KMS-11 (cell line): ENCODE data around the gene PRKCE.

Experiments used
- H2AFZ ChIP-seq: fragments of 200-600 bp; sonication (generic); 2 replicates; pipeline ENCODE4 v1.6.1; 2016; ENCODE audit warnings: antibody characterized with exemption, mixed run types, low read depth
- H3K27ac ChIP-seq: fragments of 200-600 bp; sonication (generic); 2 replicates; pipeline ENCODE4 v1.6.1; 2016; ENCODE audit warnings: mild to moderate bottlenecking, mixed run types
- H3K27me3 ChIP-seq: fragments of 200-600 bp; sonication (generic); 2 replicates; pipeline ENCODE4 v1.6.1; 2017; ENCODE audit warnings: mild to moderate bottlenecking, low read depth, mixed run types, moderate library complexity; ENCODE audit not compliant: insufficient read depth
- H3K36me3 ChIP-seq: fragments of 200-600 bp; sonication (generic); 2 replicates; pipeline ENCODE4 v1.6.1; 2017; ENCODE audit warnings: mild to moderate bottlenecking, mixed run types; ENCODE audit not compliant: insufficient read depth
- H3K4me1 ChIP-seq: fragments of 200-600 bp; sonication (generic); 2 replicates; pipeline ENCODE4 v1.6.1; 2016; ENCODE audit warnings: mild to moderate bottlenecking, low read depth, mixed run types; ENCODE audit not compliant: poor library complexity, severe bottlenecking
- H3K4me2 ChIP-seq: fragments of 200-600 bp; sonication (generic); 2 replicates; pipeline ENCODE4 v1.7.0; 2016; ENCODE audit warnings: mild to moderate bottlenecking, mixed run types
- H3K4me3 ChIP-seq: fragments of 200-600 bp; sonication (generic); IDR thresholded peaks from 2 replicates; pipeline ENCODE4 v1.6.1; 2017; ENCODE audit warnings: low read depth, low read length, mixed read lengths; ENCODE audit not compliant: insufficient read depth
- H3K79me2 ChIP-seq: fragments of 200-600 bp; sonication (generic); 2 replicates; pipeline ENCODE4 v1.6.1; 2016; ENCODE audit warnings: low read depth, mixed run types; ENCODE audit not compliant: insufficient read depth
- H3K9ac ChIP-seq: fragments of 200-600 bp; sonication (generic); 2 replicates; pipeline ENCODE4 v1.6.1; 2016; ENCODE audit warnings: mild to moderate bottlenecking, mixed run types
- H4K20me1 ChIP-seq: fragments of 200-600 bp; sonication (generic); 2 replicates; pipeline ENCODE4 v1.6.1; 2016; ENCODE audit warnings: mild to moderate bottlenecking, mixed run types; ENCODE audit not compliant: insufficient read depth
- TF ChIP-seq, protein P1 (sequence below): fragments of 200-600 bp; sonication (generic); conservative IDR thresholded peaks from 2 replicates; pipeline ENCODE4 v1.6.1; 2017; ENCODE audit warnings: low read depth, mild to moderate bottlenecking, antibody characterized with exemption, low read length, moderate library complexity, mixed read lengths

Gene PRKCE

DNA sequence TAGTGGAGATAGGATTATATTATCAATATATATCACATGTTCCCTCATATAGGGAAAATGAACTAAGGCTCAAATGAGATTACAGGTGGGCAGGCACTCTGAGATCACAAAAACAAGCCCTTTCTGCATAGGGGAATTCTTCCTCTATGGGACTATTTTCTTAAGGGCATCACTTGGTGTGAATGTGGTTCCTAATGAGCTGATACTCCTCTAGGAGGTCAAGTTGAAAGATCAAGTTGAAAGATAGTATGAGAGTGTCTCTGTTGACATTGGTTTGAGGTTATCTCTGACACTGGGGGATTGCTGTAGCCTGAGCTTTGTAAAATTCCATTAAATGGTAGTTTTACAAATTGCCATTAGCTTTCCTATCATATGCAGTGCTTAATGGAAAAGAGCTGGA lies 270.4 kb downstream of the PRKCE start:
- H4K20me1 ChIP-seq: no peaks in the 10 kb centered on the region
- H3K4me2 ChIP-seq: no peak overlapping the region
- H3K9ac ChIP-seq: no peak overlapping the region
- no peak overlapping the region for H2AFZ ChIP-seq
- no peaks in the 10 kb centered on the region for H3K36me3 ChIP-seq
- H3K4me3 ChIP-seq: no peak overlapping the region
- no peaks in the 10 kb centered on the region for H3K79me2 ChIP-seq
- H3K4me1 ChIP-seq: no peaks in the 10 kb centered on the region
- no peaks in the 10 kb centered on the region for H3K27me3 ChIP-seq
- no peak overlapping the region for H3K27ac ChIP-seq
- TF ChIP-seq, protein P1, sequence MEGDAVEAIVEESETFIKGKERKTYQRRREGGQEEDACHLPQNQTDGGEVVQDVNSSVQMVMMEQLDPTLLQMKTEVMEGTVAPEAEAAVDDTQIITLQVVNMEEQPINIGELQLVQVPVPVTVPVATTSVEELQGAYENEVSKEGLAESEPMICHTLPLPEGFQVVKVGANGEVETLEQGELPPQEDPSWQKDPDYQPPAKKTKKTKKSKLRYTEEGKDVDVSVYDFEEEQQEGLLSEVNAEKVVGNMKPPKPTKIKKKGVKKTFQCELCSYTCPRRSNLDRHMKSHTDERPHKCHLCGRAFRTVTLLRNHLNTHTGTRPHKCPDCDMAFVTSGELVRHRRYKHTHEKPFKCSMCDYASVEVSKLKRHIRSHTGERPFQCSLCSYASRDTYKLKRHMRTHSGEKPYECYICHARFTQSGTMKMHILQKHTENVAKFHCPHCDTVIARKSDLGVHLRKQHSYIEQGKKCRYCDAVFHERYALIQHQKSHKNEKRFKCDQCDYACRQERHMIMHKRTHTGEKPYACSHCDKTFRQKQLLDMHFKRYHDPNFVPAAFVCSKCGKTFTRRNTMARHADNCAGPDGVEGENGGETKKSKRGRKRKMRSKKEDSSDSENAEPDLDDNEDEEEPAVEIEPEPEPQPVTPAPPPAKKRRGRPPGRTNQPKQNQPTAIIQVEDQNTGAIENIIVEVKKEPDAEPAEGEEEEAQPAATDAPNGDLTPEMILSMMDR: no peak

DNA sequence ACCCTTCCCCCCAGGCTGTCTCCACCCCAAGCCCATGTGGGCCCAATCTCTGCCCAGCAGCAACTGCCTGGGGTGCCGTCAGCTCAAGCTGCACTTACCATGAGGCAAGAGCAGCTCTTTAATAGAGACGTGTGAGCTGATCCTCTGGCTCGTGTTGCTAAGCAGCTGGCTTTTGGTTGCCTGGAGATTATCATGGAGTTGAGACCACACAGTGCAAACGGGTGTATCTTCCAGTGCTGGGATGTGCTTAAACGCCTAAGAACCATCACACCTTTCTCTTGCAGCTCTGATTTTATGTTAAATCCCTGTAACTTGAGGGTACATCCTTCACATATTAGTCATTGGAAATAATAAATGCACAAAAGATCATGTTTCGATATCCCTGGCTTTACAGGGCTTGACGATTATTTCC lies 271.1 kb downstream of the PRKCE start:
- no peak overlapping the region for H2AFZ ChIP-seq
- H3K4me3 ChIP-seq: no peak overlapping the region
- H3K9ac ChIP-seq: no peak overlapping the region
- H4K20me1 ChIP-seq: no peaks in the 10 kb centered on the region
- no peaks in the 10 kb centered on the region for H3K36me3 ChIP-seq
- no peak overlapping the region for H3K27ac ChIP-seq
- H3K4me2 ChIP-seq: no peak overlapping the region
- no peaks in the 10 kb centered on the region for H3K27me3 ChIP-seq
- H3K4me1 ChIP-seq: no peaks in the 10 kb centered on the region
- TF ChIP-seq, protein P1: no peak
- H3K79me2 ChIP-seq: no peaks in the 10 kb centered on the region

DNA sequence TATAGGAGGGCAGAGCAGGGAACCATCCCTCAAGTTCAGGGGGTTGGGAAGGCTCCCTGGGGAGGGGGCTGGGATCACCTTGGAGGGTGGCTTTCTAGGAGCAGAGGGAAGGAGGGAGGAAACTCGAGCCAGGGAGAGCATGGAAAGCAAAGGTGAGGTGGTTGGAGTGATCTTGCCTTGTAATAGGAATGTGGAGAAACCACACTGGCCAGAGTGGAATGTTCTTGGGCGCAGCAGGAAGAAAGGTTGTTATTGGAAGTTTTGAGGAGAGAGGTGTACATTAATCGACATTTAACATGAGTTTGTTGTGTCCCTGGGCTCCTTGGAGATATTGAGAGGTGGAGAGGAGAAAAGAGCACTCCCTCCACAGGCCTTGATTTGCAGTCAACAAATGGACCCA lies 272.2 kb downstream of the PRKCE start:
- H3K27me3 ChIP-seq: no peaks in the 10 kb centered on the region

DNA sequence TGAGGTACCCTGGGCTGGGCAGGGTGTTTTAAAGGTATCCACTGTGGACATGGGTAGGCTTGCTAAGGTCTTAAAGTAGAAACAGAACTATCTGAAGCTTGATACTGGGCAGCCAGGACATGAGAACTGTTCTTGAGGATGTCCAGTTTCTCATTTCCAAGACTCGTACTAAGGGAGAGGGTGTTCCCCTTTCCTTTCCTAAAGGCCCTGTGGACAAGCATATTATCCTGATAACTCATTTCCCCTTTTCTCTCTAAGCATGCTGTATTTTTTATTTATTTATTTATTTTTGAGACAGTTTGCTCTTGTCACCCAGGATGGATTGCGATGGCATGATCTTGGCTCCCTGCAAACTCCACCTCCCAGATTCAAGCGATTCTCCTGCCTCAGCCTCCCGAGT lies 273.6 kb downstream of the PRKCE start:
- Histone ChIP-seq H3K27me3 (no peaks in the 10 kb centered on the region), H3K4me1 (no peaks in the 10 kb centered on the region), H3K9ac (no peak overlapping the region), H3K36me3 (no peaks in the 10 kb centered on the region), H2AFZ (no peak overlapping the region), H3K79me2 (no peaks in the 10 kb centered on the region), H4K20me1 (no peaks in the 10 kb centered on the region), H3K27ac (no peak overlapping the region), H3K4me2 (no peak overlapping the region), H3K4me3 (no peak overlapping the region)
- TF ChIP-seq, protein P1: no peak

More for the DNA sequence above, 272.2 kb downstream of the PRKCE start:
- Histone ChIP-seq H3K36me3 (no peaks in the 10 kb centered on the region), H2AFZ (no peak overlapping the region), H4K20me1 (no peaks in the 10 kb centered on the region), H3K4me2 (no peak overlapping the region), H3K4me1 (no peaks in the 10 kb centered on the region), H3K27ac (no peak overlapping the region), H3K9ac (no peak overlapping the region), H3K4me3 (no peak overlapping the region), H3K79me2 (no peaks in the 10 kb centered on the region)
- TF ChIP-seq, protein P1: no peak
